ENCODE data around the gene FBXO9.

The FBXO9 gene

DNA sequence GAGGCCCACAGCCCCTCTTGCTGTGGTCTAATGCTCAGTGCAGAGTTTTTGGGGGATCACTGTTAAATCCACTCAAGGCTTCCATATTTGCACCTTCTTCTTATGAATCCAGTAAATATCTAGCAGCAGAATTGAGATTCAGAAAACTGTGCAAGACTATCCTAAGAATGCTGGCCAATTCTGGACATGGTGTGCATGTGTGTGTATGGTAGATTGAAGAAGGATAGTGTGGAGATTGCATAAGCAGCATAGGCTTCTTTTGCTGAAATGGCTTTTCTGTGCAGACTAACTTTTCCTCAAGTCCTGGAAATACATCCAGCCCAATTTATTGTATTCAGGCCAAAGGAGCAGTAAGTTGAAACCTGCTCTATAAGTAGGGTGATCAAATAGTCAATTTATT lies 39.7 kb downstream of the FBXO9 start:
- H3K27ac ChIP-seq = no peak overlapping the region
- TF ChIP-seq ZFX (IDR thresholded peaks at IDR 0.05; ENCODE audit: borderline replicate concordance) (no peak), CTCF (IDR thresholded peaks at IDR 0.05) (no peak)

DNA sequence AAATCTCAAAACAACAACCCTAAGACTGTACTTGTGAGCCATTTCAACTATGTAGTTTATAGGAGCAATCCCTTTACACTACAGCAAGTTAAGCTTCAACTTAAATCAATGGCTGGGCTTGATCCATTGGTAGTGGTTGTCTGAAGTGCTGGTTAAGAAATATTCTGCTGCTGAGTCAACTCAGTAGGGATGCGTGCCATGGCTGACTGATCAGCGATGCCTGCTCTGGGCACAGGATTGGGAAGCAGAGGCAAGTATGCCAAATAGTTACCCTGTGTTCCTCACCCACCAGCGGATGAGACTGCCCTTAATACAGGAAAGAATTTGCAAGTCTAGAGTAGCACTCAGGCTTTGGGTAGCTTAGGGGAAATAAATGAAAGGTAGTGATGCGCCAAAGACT lies 41.9 kb downstream of the FBXO9 start:
- no peak overlapping the region for H3K27ac ChIP-seq
- no peak for TF ChIP-seq CTCF (IDR thresholded peaks at IDR 0.05)
- no peak for TF ChIP-seq ZFX (IDR thresholded peaks at IDR 0.05; ENCODE audit: borderline replicate concordance)

DNA sequence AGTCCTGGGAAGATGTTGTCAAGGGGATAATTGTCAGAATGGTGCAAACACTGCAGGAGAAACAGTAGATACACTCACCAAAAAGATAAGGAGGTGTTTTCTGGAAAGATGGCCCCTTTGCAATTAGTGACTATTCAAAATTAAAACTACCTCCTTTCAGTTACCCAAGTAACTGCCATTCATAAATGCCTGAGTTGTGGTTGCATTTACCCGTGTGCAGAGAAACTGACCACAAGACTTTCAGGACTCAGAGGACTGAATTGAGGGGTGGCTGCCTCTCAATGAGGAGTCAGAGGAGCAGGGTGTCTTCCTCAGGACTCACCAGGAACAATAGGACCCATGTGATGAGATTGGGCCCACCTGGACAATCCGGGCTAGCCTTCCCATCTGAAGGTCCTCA lies 44.4 kb downstream of the FBXO9 start:
- no peak overlapping the region for H3K27ac ChIP-seq
- TF ChIP-seq CTCF (IDR thresholded peaks at IDR 0.05) (no peak), ZFX (IDR thresholded peaks at IDR 0.05; ENCODE audit: borderline replicate concordance) (no peak)

DNA sequence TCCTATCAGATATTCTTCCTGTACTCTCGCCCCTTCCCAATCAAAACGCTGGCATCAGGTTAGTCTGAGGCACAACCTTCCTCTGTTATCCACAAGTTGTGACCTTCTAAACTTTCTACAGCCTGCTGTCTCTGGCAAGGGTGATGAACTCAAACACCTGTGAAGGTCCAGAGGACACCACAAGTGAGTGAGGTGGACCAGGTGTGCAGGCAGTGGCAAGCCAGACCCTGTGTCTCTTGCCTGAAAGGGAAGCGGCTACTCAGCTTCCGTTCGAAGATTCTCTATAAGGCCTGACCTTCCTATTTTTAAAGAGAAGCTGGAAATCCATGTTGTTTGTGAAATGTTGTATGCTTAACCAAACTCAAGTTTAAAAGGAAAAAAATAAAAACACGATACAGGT lies 46.7 kb downstream of the FBXO9 start:
- H3K27ac ChIP-seq = peak overlapping the region; percentile 83
- TF ChIP-seq CTCF (IDR thresholded peaks at IDR 0.05) (no peak), ZFX (IDR thresholded peaks at IDR 0.05; ENCODE audit: borderline replicate concordance) (no peak)

GRCh38 chr6:53112404-53112803 lies 47.2 kb downstream of the FBXO9 start:
- H3K27ac ChIP-seq = peak overlapping the region; percentile 83
- no peak for TF ChIP-seq CTCF (IDR thresholded peaks at IDR 0.05)
- no peak for TF ChIP-seq ZFX (IDR thresholded peaks at IDR 0.05; ENCODE audit: borderline replicate concordance)

GRCh38 chr6:53112871-53113270 lies 47.7 kb downstream of the FBXO9 start:
- H3K27ac ChIP-seq = peak overlapping the region; percentile 83
- no peak for TF ChIP-seq ZFX (IDR thresholded peaks at IDR 0.05; ENCODE audit: borderline replicate concordance)
- TF ChIP-seq CTCF (IDR thresholded peaks at IDR 0.05) = no peak

- peak overlapping the region; percentile 83 for H3K27ac ChIP-seq
- TF ChIP-seq CTCF (IDR thresholded peaks at IDR 0.05) (no peak), ZFX (IDR thresholded peaks at IDR 0.05; ENCODE audit: borderline replicate concordance) (no peak)
These were observed 48.5 kb downstream of the FBXO9 start for GRCh38 chr6:53113742-53114141.

Data from 22Rv1 (cell line).